Osteocyte (in vitro differentiated cells): Measurements from ENCODE around the gene SLC7A6OS. TPM values are rescaled to one million over a fixed set of nuclear protein-coding genes. Genes with fewer than 3 reads are reported as not detected.

Source experiments
- DNase-seq: peaks from one replicate; pipeline ENCODE4 v3.0.0; 2021; ENCODE audit warnings: mixed read lengths; ENCODE audit not compliant: unreplicated experiment; ENCODE audit errors: extremely low spot score
- H3K27ac Mint-ChIP-seq: one replicate; pipeline ENCODE4 v1.8.0; 2021; ENCODE audit warnings: mild to moderate bottlenecking, mixed read lengths; ENCODE audit not compliant: unreplicated experiment
- H3K27me3 Mint-ChIP-seq: one replicate; pipeline ENCODE4 v1.8.0; 2021; ENCODE audit warnings: mixed read lengths; ENCODE audit not compliant: unreplicated experiment
- H3K36me3 Mint-ChIP-seq: one replicate; pipeline ENCODE4 v1.8.0; 2021; ENCODE audit warnings: mixed read lengths; ENCODE audit not compliant: unreplicated experiment
- H3K4me1 Mint-ChIP-seq: one replicate; pipeline ENCODE4 v1.8.0; 2021; ENCODE audit warnings: mixed read lengths; ENCODE audit not compliant: unreplicated experiment
- H3K4me3 Mint-ChIP-seq: one replicate; pipeline ENCODE4 v1.8.0; 2021; ENCODE audit warnings: mild to moderate bottlenecking, moderate library complexity, mixed read lengths; ENCODE audit not compliant: unreplicated experiment
- H3K9me3 Mint-ChIP-seq: one replicate; pipeline ENCODE4 v1.8.0; 2021; ENCODE audit warnings: mixed read lengths; ENCODE audit not compliant: unreplicated experiment
- total RNA-seq: library from RNA; stranded (reverse); gene quantifications from 2 replicates; pipeline ENCODE4 v1.2.1, GENCODE V29; 2021
- TF ChIP-seq, protein P1 (sequence below): fragments of 200-600 bp; sonication (generic); IDR thresholded peaks from 2 replicates; pipeline ENCODE4 v1.5.0; 2021; ENCODE audit warnings: antibody characterized with exemption, mild to moderate bottlenecking, moderate library complexity

SLC7A6OS gene
- total RNA-seq, 1 donor from 2014 or later, result 14.2 TPM

DNA sequence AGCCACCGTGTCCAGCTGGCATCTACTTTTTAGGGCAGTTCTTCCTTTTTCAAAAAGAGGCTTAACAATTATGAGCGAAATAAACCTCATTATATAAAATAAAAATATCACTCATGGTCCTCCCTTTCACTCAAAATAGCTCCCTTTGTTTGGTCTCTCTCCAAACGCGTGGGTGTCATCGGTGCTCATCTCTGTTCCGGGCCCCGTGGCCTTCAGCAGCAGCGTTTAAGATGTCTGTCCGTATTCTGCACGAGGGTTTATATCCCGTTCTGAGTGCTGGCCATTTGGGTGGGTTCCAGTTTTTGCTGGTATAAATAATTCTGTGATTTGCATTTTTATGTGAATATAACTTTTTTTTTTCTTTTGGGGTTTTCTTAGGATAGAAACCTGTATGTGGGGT, 33.5 kb upstream of the SLC7A6OS start:
- Mint-ChIP-seq H3K27me3 (no peaks in the 10 kb centered on the region), H3K9me3 (no peaks in the 10 kb centered on the region)

DNA sequence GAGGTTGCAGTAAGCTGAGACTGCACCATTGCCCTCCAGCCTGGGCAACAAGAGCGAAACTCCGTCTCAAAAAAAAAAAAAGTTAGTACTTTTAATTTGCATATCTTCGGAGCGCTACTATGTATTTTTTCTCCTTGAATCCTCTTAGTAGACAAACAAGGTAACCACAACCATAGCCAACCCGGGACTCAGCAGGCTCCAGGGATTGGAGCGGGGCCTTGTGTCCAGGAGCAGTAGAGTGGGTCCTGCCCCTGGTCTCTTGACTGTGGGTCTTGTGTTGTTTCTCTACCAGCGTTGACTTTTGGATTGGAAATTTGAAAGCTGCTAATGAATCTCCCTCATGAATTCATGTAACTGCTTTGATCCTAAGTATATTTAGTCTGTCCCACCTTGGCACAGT, 32.4 kb upstream of the SLC7A6OS start:
- H3K4me1 Mint-ChIP-seq, result no peaks in the 10 kb centered on the region
- TF ChIP-seq, protein P1, sequence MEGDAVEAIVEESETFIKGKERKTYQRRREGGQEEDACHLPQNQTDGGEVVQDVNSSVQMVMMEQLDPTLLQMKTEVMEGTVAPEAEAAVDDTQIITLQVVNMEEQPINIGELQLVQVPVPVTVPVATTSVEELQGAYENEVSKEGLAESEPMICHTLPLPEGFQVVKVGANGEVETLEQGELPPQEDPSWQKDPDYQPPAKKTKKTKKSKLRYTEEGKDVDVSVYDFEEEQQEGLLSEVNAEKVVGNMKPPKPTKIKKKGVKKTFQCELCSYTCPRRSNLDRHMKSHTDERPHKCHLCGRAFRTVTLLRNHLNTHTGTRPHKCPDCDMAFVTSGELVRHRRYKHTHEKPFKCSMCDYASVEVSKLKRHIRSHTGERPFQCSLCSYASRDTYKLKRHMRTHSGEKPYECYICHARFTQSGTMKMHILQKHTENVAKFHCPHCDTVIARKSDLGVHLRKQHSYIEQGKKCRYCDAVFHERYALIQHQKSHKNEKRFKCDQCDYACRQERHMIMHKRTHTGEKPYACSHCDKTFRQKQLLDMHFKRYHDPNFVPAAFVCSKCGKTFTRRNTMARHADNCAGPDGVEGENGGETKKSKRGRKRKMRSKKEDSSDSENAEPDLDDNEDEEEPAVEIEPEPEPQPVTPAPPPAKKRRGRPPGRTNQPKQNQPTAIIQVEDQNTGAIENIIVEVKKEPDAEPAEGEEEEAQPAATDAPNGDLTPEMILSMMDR, result no peak
- peaks cover 34% of the 10 kb centered on the region for H3K36me3 Mint-ChIP-seq
- H3K27ac Mint-ChIP-seq, result no peak overlapping the region
- H3K27me3 Mint-ChIP-seq, result no peaks in the 10 kb centered on the region
- H3K4me3 Mint-ChIP-seq, result no peak overlapping the region
- DNase-seq, result no peak
- no peaks in the 10 kb centered on the region for H3K9me3 Mint-ChIP-seq

More for the DNA sequence above, 33.5 kb upstream of the SLC7A6OS start:
- Mint-ChIP-seq H3K27ac (no peak overlapping the region), H3K4me3 (no peak overlapping the region), H3K36me3 (peaks cover 37% of the 10 kb centered on the region), H3K4me1 (no peaks in the 10 kb centered on the region)
- no peak for DNase-seq
- TF ChIP-seq, protein P1, result no peak

DNA sequence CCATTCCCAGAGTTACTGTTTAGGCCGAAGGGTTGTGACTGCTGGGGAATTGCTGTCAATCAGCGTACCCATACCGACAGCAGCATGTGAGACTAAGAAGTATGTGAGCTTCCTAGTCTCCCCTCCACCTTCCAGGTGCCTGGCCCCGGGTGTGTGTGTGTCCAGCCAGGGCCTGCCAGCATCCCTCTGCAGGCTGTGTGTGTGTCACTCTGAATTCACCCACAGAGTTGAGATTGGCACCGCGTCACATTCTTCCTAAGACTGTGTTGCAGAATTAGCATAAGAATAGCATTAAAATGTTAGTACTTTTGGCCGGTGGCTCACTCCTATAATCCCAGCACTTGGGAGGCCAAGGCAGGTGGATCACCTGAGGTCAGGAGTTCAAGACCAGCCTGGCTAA, 31.9 kb upstream of the SLC7A6OS start:
- Mint-ChIP-seq H3K4me1 (no peaks in the 10 kb centered on the region), H3K9me3 (no peaks in the 10 kb centered on the region), H3K27me3 (no peaks in the 10 kb centered on the region), H3K4me3 (no peak overlapping the region), H3K36me3 (peaks cover 39% of the 10 kb centered on the region), H3K27ac (no peak overlapping the region)
- no peak for DNase-seq
- TF ChIP-seq, protein P1, result no peak

DNA sequence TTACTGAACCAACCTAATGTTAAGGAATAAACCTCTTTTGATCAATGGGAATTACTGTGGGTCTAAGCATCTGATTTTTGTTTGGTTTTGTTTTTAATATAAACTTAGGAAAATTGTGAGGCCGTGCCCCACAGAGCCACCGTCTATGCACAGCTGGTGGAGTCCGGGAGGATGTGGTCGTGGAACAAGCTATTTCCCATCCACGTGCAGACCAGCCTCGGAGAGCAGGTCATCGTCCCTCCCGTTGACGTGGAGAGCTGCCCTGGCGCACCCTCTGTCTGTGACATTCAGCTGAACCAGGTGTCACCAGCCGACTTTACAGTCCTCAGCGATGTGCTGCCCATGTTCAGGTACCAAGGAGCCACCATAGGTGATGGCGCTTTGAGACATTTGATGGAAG, 28.5 kb upstream of the SLC7A6OS start:
- no peaks in the 10 kb centered on the region for H3K9me3 Mint-ChIP-seq
- no peak overlapping the region for H3K27ac Mint-ChIP-seq
- peaks cover 33% of the 10 kb centered on the region for H3K36me3 Mint-ChIP-seq
- DNase-seq, result no peak
- H3K4me3 Mint-ChIP-seq, result no peak overlapping the region
- TF ChIP-seq, protein P1, result no peak
- H3K4me1 Mint-ChIP-seq, result peaks cover 1% of the 10 kb centered on the region
- H3K27me3 Mint-ChIP-seq, result no peaks in the 10 kb centered on the region

DNA sequence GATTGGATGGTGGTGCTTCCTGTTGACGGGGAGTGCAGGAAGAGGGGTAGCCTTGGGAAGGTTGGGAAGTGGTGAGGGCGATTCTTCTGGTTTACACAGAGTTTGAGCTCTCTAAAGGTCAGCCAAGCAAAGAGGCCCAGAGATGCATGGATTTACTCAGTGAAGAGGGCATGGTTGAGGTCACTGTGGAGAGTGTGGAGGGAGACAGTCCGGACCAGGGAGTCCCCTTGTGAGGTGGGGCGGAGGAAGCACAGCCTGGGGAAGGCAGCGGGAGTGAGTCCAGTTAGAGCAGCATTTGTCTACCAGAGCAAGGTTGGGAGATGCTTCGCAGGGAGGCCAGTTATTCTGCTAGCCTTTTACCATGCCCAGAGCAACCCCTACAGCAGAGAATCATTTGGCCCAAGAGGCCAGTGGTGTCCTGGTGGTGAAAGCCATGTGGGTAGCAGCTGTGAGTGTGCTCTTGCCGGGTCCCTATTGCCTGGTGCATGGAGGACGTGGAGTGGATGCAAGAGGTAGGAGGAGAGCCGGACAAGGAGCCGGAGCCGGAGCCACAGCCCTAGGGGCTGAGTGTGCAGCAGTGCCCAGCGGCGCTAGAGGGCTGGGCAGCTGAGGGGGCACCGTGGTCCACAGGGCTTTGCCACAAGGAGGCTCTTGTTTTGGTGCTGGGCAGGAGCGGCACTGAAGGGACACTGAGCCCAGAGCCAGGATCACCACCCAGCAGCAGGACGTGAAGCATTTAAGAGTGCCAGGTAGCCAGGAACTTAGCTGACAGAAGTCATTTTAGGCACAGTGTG, 27.8 kb upstream of the SLC7A6OS start:
- Mint-ChIP-seq H3K27me3 (no peaks in the 10 kb centered on the region), H3K27ac (no peak overlapping the region), H3K4me1 (peaks cover 7% of the 10 kb centered on the region), H3K9me3 (no peaks in the 10 kb centered on the region), H3K36me3 (peaks cover 31% of the 10 kb centered on the region), H3K4me3 (no peak overlapping the region)
- TF ChIP-seq, protein P1, result no peak
- no peak for DNase-seq
